Progenitor cell of endocrine pancreas (in vitro differentiated cells): ENCODE measurements around the gene PTTG1. TPM values are rescaled to one million over a fixed set of nuclear protein-coding genes. Genes with fewer than 3 reads are reported as not detected.

Source experiments
- DNase-seq: peaks from one replicate; pipeline ENCODE4 v3.0.0; 2021; ENCODE audit warnings: low spot score; ENCODE audit not compliant: unreplicated experiment
- H3K27ac Mint-ChIP-seq: 2 replicates; pipeline ENCODE4 v1.8.0; 2021; ENCODE audit warnings: mild to moderate bottlenecking, moderate library complexity, mixed read lengths
- H3K27me3 Mint-ChIP-seq: 2 replicates; pipeline ENCODE4 v1.8.0; 2021; ENCODE audit warnings: mixed read lengths
- H3K36me3 Mint-ChIP-seq: 2 replicates; pipeline ENCODE4 v1.8.0; 2022; ENCODE audit warnings: mixed read lengths; ENCODE audit not compliant: insufficient read depth
- H3K4me1 Mint-ChIP-seq: 2 replicates; pipeline ENCODE4 v1.8.0; 2021; ENCODE audit warnings: low read depth, mixed read lengths
- H3K4me3 Mint-ChIP-seq: 2 replicates; pipeline ENCODE4 v1.8.0; 2021; ENCODE audit warnings: low read depth, mild to moderate bottlenecking, moderate library complexity, mixed read lengths
- H3K9me3 Mint-ChIP-seq: 2 replicates; pipeline ENCODE4 v1.8.0; 2021; ENCODE audit warnings: low read depth, mixed read lengths
- CTCF ChIP-seq: fragments of 200-600 bp; sonication (generic); IDR thresholded peaks from one replicate; pipeline ENCODE4 v1.5.0; 2021; ENCODE audit warnings: antibody characterized with exemption, mild to moderate bottlenecking; ENCODE audit not compliant: unreplicated experiment
- total RNA-seq: library from RNA; stranded (reverse); gene quantifications from 2 replicates; pipeline ENCODE4 v1.2.1, GENCODE V29; 2021

The PTTG1 gene
- total RNA-seq, 1 donor from 2014 or later, result 50.0 TPM

GRCh38 chr5:160398806-160399205 is 22.8 kb upstream of the PTTG1 start:
- no peaks in the 10 kb centered on the region for H3K27me3 Mint-ChIP-seq
- no peak for TF ChIP-seq CTCF
- peak overlapping the region; percentile 53 for H3K27ac Mint-ChIP-seq

GRCh38 chr5:160399402-160400353 is 22.0 kb upstream of the PTTG1 start, which contains the start of gene FAM200C:
TSS of gene FAM200C (minus strand) at chr5:160400054. CDS start at chr5:160395490, 4,564 bp downstream.
- no peaks in the 10 kb centered on the region for H3K9me3 Mint-ChIP-seq
- peak within 1 kb of the TSS; percentile 99 for H3K27ac Mint-ChIP-seq
- H3K4me1 Mint-ChIP-seq, result peaks cover 12% of the 10 kb centered on the region
- H3K4me3 Mint-ChIP-seq, result peak within 1 kb of the TSS; percentile 90
- no peaks in the 10 kb centered on the region for H3K27me3 Mint-ChIP-seq
- peaks cover 11% of the 10 kb centered on the region for H3K36me3 Mint-ChIP-seq
- peak; percentile 79 for DNase-seq
- TF ChIP-seq CTCF, result no peak

More at GRCh38 chr5:160398806-160399205, 22.8 kb upstream of the PTTG1 start:
- H3K4me1 Mint-ChIP-seq, result peaks cover 12% of the 10 kb centered on the region
- H3K36me3 Mint-ChIP-seq, result peaks cover 5% of the 10 kb centered on the region
- peak overlapping the region; percentile 90 for H3K4me3 Mint-ChIP-seq
- H3K9me3 Mint-ChIP-seq, result no peaks in the 10 kb centered on the region
- no peak for DNase-seq

GRCh38 chr5:160418561-160419457 is 2.8 kb upstream of the PTTG1 start, which contains the start of gene SLU7:
TSS of gene SLU7 (minus strand) at chr5:160419081. CDS start at chr5:160415294, 3,787 bp downstream.
- H3K4me3 Mint-ChIP-seq, result peak within 1 kb of the TSS; percentile 99
- no peak for TF ChIP-seq CTCF

GRCh38 chr5:160419458-160420330 is 2.0 kb upstream of the PTTG1 start:
- Mint-ChIP-seq H3K36me3 (peaks cover 4% of the 10 kb centered on the region), H3K9me3 (no peaks in the 10 kb centered on the region), H3K27ac (peak overlapping the region; percentile 99), H3K27me3 (no peaks in the 10 kb centered on the region), H3K4me3 (peak overlapping the region; percentile 99), H3K4me1 (peaks cover 31% of the 10 kb centered on the region)
- TF ChIP-seq CTCF, result no peak
- DNase-seq, result no peak

More at GRCh38 chr5:160418561-160419457, 2.8 kb upstream of the PTTG1 start, which contains the start of gene SLU7:
- H3K4me1 Mint-ChIP-seq, result peaks cover 30% of the 10 kb centered on the region
- H3K36me3 Mint-ChIP-seq, result peaks cover 4% of the 10 kb centered on the region
- DNase-seq, result peak; percentile 89
- H3K27ac Mint-ChIP-seq, result peak within 1 kb of the TSS; percentile 99
- H3K27me3 Mint-ChIP-seq, result no peaks in the 10 kb centered on the region
- no peaks in the 10 kb centered on the region for H3K9me3 Mint-ChIP-seq
